Kidney epithelial cell (primary cell): ENCODE measurements around the gene DPAGT1. TPM values are rescaled to one million over a fixed set of nuclear protein-coding genes. Genes with fewer than 3 reads are reported as not detected.

ENCODE experiments used
- DNase-seq: peaks from one replicate; pipeline ENCODE4 v3.0.0-alpha.2; 2010; ENCODE audit warnings: low read depth
- H3K27me3 ChIP-seq: 2 replicates; pipeline ENCODE4 v1.6.0; 2011; ENCODE audit warnings: low read length; ENCODE audit not compliant: control insufficient read depth, insufficient read depth
- H3K36me3 ChIP-seq: 2 replicates; pipeline ENCODE4 v1.5.1; 2011; ENCODE audit warnings: low read length; ENCODE audit not compliant: control insufficient read depth, insufficient read depth
- H3K4me3 ChIP-seq: 2 replicates; pipeline ENCODE4 v1.5.1; 2011; ENCODE audit warnings: low read depth, mild to moderate bottlenecking, control low read depth, low read length
- total RNA-seq: library from RNA; depleted of rRNA; stranded (reverse); fragments of >200 nt; gene quantifications from 2 replicates; pipeline ENCODE4 v1.2.3, GENCODE V29; 2015
- TF ChIP-seq, protein P1 (sequence below): IDR thresholded peaks from 2 replicates; pipeline ENCODE4 v1.5.1; 2011; ENCODE audit warnings: mild to moderate bottlenecking, moderate library complexity, low read length, control low read depth, inconsistent platforms; ENCODE audit not compliant: insufficient read depth, poor library complexity, severe bottlenecking

DPAGT1 gene
- total RNA-seq, 1 donor from 2014 or later = 16.4 TPM

DNA sequence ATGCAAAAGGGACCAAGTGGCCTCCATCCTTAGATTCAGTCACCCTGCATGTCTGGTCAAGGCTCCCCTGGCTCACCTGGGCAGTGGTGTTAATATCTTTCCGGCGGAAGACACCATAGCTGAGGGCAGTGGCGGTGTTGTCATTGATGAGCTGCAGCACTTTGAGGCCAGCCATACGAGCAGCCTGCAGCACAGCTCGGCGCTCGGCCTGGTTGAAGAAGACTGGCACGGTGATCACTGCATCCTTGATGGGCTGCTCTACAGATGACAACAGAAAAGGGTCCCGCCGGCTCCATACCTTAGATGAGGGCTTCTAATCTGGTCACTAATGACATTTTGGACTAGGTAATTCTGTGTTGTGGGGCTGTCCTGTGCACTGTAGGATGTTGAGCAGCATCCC lies 47.2 kb downstream of the DPAGT1 start:
- TF ChIP-seq, protein P1, sequence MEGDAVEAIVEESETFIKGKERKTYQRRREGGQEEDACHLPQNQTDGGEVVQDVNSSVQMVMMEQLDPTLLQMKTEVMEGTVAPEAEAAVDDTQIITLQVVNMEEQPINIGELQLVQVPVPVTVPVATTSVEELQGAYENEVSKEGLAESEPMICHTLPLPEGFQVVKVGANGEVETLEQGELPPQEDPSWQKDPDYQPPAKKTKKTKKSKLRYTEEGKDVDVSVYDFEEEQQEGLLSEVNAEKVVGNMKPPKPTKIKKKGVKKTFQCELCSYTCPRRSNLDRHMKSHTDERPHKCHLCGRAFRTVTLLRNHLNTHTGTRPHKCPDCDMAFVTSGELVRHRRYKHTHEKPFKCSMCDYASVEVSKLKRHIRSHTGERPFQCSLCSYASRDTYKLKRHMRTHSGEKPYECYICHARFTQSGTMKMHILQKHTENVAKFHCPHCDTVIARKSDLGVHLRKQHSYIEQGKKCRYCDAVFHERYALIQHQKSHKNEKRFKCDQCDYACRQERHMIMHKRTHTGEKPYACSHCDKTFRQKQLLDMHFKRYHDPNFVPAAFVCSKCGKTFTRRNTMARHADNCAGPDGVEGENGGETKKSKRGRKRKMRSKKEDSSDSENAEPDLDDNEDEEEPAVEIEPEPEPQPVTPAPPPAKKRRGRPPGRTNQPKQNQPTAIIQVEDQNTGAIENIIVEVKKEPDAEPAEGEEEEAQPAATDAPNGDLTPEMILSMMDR = no peak
- Histone ChIP-seq H3K36me3 (peaks cover 3% of the 10 kb centered on the region), H3K4me3 (no peak overlapping the region), H3K27me3 (no peaks in the 10 kb centered on the region)
- DNase-seq = no peak

DNA sequence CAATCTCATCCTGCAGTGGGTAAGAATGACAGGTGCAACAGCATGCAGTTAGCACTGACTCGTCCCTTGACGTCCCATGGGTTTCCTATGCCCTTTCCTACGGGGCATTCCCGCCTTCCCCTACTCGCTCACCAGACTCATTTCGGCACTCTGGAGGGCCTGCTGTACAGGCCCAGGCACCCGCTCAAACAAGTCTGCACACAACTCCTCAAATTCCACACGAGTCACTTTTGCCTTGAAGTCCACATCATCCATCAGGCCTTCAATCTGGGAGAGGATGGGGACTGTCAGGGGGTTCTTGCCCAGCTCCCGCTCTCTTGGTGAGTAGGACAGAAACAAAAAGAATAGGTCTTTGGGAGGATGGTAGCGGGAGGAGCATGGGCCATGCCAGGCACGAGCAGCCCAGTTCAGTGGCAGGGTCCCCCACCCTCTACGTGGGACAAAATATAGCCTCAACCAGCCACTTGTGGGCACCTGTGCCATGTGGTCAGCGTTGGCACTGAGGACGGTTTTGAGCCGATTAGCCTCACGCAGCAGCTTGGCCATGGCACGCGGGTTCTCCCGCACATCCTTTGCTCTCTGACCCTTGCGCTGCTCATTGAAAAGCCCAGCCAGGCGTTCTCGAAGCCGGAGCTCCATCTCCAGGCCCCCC lies 49.4 kb downstream of the DPAGT1 start:
- no peaks in the 10 kb centered on the region for H3K27me3 ChIP-seq
- H3K36me3 ChIP-seq = peaks cover 5% of the 10 kb centered on the region
- TF ChIP-seq, protein P1 = no peak
- no peak overlapping the region for H3K4me3 ChIP-seq
- DNase-seq = no peak

DNA sequence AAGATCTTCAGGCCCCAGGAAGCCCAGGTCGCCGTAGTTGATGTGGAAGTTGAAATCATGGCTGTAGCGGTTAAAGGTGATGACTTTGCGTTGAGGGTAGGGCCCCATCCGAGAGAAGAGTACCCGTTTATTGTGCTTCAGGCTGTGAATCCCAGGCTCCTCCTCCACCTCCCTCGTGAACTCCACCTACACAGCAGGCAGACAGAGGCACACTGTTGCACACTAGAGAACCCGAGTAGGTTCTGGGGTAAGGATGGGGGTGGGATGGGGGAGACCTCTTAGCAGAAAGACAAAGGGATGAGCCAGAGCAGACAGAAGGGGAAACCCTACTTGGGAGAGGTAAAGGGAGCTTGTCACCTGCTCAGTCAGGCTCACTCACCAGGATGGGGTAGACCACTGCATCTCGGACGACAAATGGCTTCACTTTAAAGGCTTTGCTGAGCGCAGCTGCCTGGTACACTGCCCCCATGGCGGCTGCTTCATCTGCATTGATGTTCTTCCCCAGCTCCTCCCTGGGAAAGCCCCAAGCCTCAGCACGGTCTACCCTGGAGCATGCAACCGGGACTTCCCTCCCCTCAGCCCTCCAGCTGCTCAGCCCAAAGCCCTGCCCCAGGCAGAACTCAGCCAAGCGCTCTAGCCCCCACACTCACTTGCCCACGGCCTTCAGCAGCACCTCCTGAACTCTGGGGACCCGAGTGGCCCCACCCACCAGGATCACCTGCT lies 50.1 kb downstream of the DPAGT1 start:
- TF ChIP-seq, protein P1 = no peak
- Histone ChIP-seq H3K27me3 (no peaks in the 10 kb centered on the region), H3K36me3 (peaks cover 7% of the 10 kb centered on the region), H3K4me3 (no peak overlapping the region)
- no peak for DNase-seq

DNA sequence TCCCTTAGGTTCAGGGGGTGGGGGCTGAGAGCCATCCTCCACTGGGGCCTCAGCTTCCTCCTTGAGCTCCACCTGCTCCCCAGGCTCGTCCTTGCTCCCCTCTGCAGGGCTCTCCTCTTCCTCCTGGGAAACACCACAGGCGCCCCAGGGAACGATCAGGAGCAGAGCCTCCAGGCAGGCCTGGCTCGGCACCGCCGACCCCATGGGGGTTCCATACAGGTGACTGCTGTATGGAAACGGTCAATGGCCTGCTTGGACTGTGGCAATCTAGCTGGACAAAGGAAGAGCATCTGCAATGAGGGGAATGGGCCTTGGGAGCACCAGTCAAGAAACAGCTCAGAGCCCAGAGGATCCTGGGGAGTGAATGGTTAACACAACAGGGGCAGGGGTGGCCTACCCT lies 52.6 kb downstream of the DPAGT1 start:
- no peaks in the 10 kb centered on the region for H3K27me3 ChIP-seq
- TF ChIP-seq, protein P1 = no peak
- peaks cover 11% of the 10 kb centered on the region for H3K36me3 ChIP-seq
- no peak overlapping the region for H3K4me3 ChIP-seq
- no peak for DNase-seq

DNA sequence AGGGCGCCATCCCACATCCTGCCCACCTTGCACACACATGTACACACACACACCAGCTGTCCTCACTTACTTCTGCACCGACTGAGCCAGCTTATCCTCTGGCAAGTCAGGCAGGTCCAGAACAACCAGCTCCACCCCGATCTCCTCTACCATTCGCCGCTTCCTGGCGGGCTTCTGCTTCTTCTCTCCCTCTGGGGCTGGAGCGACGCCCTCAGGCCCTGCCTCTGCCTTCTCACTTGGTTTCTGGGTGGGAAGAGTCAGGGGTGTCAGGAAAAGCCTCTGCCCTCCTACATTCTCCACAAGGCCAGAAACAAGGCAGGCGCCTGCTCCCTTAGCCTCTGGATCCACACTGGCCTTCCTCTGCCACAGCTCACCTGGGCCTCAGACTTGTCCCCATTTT lies 53.0 kb downstream of the DPAGT1 start:
- Histone ChIP-seq H3K4me3 (no peak overlapping the region), H3K27me3 (no peaks in the 10 kb centered on the region), H3K36me3 (peaks cover 11% of the 10 kb centered on the region)
- DNase-seq = no peak
- TF ChIP-seq, protein P1 = no peak
